HS-27A (cell line): ENCODE results near the gene LINC00632.

Experiments used
- DNase-seq: peaks from one replicate; pipeline ENCODE4 v3.0.0-alpha.2; 2012; ENCODE audit warnings: low read depth, missing footprints

LINC00632 gene

GRCh38 chrX:140765043-140765784, 55.7 kb downstream of the LINC00632 start:
- no peak for DNase-seq

GRCh38 chrX:140766024-140766611, 56.6 kb downstream of the LINC00632 start:
- DNase-seq = no peak

GRCh38 chrX:140767646-140768045, 58.1 kb downstream of the LINC00632 start:
- DNase-seq = no peak

- DNase-seq = no peak
Observed at GRCh38 chrX:140775211-140775610, 65.7 kb downstream of the LINC00632 start.

- DNase-seq = no peak
Observed at GRCh38 chrX:140776320-140776719, 66.8 kb downstream of the LINC00632 start.

GRCh38 chrX:140794642-140795041, 85.1 kb downstream of the LINC00632 start:
- no peak for DNase-seq

GRCh38 chrX:140799216-140799615, 89.7 kb downstream of the LINC00632 start:
- DNase-seq = no peak

- DNase-seq = no peak
Observed at GRCh38 chrX:140804292-140804691, 94.7 kb downstream of the LINC00632 start.

GRCh38 chrX:140815868-140816267, 106.3 kb downstream of the LINC00632 start:
- no peak for DNase-seq

- DNase-seq = no peak
Observed at GRCh38 chrX:140817943-140818342, 108.4 kb downstream of the LINC00632 start.

- DNase-seq = no peak
Observed at GRCh38 chrX:140821280-140821679, 111.7 kb downstream of the LINC00632 start.

- no peak for DNase-seq
Observed at GRCh38 chrX:140822184-140822583, 112.6 kb downstream of the LINC00632 start.

GRCh38 chrX:140822861-140823260, 113.3 kb downstream of the LINC00632 start:
- no peak for DNase-seq

GRCh38 chrX:140836874-140837273, 127.3 kb downstream of the LINC00632 start:
- DNase-seq = no peak
